HK-2 (cell line): ENCODE results near the gene GNAQ.
"Not testable (repeated sequence)": the region's sequence is repeated elsewhere in the genome, so short reads cannot be mapped to it uniquely, and the experiment has no call there.

Experiments used
- DNase-seq: peaks from one replicate; pipeline ENCODE4 v3.0.0-alpha.2; 2018; ENCODE audit not compliant: unreplicated experiment

The GNAQ gene

DNA sequence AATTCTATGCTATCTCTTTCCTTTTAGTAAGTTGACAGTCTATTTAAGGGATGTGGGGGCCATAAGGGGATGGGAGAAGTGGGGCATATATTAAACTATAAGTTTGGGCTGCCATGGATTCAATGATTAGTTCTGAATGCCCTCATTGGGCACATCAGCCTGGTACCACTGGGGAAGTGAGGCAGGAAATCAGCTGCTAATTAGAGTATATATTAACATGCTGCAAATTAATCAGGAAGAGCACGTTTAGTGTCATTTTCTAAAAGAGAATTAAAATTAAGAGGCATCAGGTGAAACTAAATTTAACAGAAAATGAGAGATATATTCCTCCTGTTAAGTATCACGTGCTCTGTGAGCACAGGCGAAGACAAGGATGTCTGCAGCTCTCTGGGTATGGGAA is 260.4 kb downstream of the GNAQ start:
- DNase-seq: no peak

DNA sequence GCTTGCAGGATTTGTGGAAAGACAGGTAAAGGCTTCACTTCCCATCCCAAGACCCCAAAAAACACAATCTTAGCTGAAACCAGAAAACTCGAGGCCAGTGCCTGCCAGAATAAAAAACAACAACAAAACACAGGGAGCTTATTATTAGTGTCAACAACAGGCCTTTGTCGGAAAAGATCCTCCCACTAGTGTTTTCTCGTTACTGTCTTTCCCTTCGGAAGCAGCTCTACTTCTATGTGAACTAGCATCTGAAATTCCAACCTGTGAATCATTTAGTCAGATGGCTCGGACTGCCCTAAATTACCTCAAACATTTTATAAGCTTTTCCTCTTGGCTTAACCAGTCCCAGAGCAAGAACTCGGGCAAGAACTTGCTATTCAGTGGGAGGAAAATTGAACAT is 261.3 kb downstream of the GNAQ start:
- DNase-seq: no peak

GRCh38 chr9:77769246-77769645 is 262.4 kb downstream of the GNAQ start:
- no peak for DNase-seq

- no peak for DNase-seq
Measured at GRCh38 chr9:77766587-77766986, 265.0 kb downstream of the GNAQ start.

- no peak for DNase-seq
Measured at GRCh38 chr9:77765781-77766259, 265.8 kb downstream of the GNAQ start.

GRCh38 chr9:77764894-77765780 is 266.5 kb downstream of the GNAQ start:
- no peak for DNase-seq

DNA sequence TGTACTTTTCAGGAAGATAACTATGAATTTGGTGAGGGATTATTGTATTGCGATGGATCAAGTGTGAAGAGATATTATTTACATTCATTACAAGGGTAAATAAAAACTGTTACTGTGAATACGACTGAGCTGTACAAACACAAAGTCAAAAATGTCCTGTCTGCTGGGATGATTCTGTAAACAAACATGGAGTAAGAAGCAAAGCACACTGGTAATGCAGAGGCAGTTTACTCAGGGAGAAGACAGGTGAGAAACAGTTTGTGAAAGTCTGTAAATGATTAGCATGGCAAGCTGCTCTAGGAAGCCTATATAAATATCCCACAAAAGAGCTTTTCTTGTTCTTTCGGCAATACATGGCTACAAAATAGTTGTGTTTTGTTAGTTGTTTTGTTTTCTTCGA is 268.0 kb downstream of the GNAQ start:
- DNase-seq: no peak

- not testable (repeated sequence) for DNase-seq
Measured at GRCh38 chr9:77760919-77761318, 270.7 kb downstream of the GNAQ start.

- no peak for DNase-seq
Measured at GRCh38 chr9:77759391-77759790, 272.2 kb downstream of the GNAQ start.

- DNase-seq: no peak
Measured at GRCh38 chr9:77756449-77756848, 275.2 kb downstream of the GNAQ start.

- no peak for DNase-seq
Measured at GRCh38 chr9:77753180-77753579, 278.4 kb downstream of the GNAQ start.

- no peak for DNase-seq
Measured at GRCh38 chr9:77752554-77752953, 279.1 kb downstream of the GNAQ start.

GRCh38 chr9:77751341-77752091 is 280.1 kb downstream of the GNAQ start:
- DNase-seq: no peak

GRCh38 chr9:77750981-77751340 is 280.6 kb downstream of the GNAQ start:
- DNase-seq: no peak

- no peak for DNase-seq
Measured at GRCh38 chr9:77750284-77750683, 281.3 kb downstream of the GNAQ start.

DNA sequence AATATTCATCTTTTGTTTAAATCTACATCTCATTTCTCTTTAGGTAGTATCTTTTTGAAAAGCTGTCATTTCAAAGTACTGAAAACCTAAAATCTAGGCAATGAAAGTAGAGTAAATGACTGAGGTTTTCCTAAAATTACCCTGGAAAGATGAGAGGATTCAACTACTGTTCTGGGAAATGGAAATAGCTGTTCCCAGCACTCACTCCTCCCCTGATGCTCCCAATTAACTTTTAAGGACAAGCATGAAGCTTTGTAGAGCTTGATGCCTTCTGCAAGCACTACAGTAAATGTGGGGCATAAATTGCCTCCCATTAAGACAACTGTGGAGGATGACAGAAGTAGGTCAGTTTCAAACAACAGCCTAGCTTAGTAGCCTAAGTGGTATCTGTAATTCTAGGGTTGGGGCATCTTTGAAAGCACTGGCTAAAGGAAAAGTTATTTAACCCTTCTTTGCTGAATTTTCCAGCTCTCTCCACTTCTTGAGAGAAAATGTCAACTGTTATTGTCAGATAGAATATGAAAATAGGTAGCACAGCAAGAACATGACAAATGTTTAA is 283.3 kb downstream of the GNAQ start:
- no peak for DNase-seq

- no peak for DNase-seq
Measured at GRCh38 chr9:77747163-77747562, 284.4 kb downstream of the GNAQ start.

GRCh38 chr9:77744841-77745430 is 286.7 kb downstream of the GNAQ start:
- no peak for DNase-seq

GRCh38 chr9:77743386-77743785 is 288.2 kb downstream of the GNAQ start:
- no peak for DNase-seq

- DNase-seq: no peak
Measured at GRCh38 chr9:77738932-77739331, 292.7 kb downstream of the GNAQ start.

- DNase-seq: no peak
Measured at GRCh38 chr9:77735494-77735893, 296.1 kb downstream of the GNAQ start.

DNA sequence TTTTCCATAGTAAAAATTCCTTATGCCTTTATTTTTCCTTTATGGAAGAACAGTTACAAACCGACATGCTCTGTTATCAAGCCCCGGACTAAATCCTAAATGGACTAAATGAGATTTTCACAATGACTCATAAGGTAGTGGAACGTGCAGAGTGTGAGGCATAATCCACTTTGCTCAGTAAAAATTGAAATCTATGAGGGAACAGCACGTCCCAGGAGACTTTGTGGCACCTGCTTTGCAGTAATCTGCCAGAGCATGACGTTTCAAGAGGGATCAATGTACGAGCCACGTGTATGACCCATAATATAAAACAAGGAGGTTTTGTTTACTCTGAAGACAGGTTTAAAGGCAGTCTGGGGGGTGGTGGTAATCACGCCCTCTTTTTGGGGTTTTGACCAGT is 299.7 kb downstream of the GNAQ start:
- DNase-seq: no peak
